Ovary (tissue), 9 donors: ENCODE measurements around the gene CORO1C. TPM values are rescaled to one million over a fixed set of nuclear protein-coding genes. Genes with fewer than 3 reads are reported as not detected.

Source experiments
- DNase-seq, 5 donors: peaks; one replicate each; pipeline ENCODE4 v3.0.0-alpha.2; 2019 to 2020
- H3K27ac ChIP-seq, 2 donors: fragments of 200-600 bp; one replicate each; pipeline versions ENCODE4 v1.5.1 to v1.8.0; 2019 to 2022
- H3K27me3 ChIP-seq: fragments of 200-600 bp; one replicate; pipeline ENCODE4 v1.8.0; 2022
- H3K36me3 ChIP-seq: fragments of 200-600 bp; sonication (generic); one replicate; pipeline ENCODE4 v1.5.1; 2019
- H3K4me1 ChIP-seq: one replicate; pipeline ENCODE4 v1.8.1; 2013; ENCODE audit warnings: mild to moderate bottlenecking, moderate library complexity; ENCODE audit not compliant: insufficient read depth
- H3K4me3 ChIP-seq: fragments of 200-600 bp; sonication (generic); one replicate; pipeline ENCODE4 v1.5.1; 2017
- H3K9me3 ChIP-seq, 2 donors: fragments of 200-600 bp in 1 of 2; sonication (generic) in 1 of 2; one replicate each; pipeline versions ENCODE4 v1.5.1 to v1.8.1; 2013 to 2019; ENCODE audit warnings: mild to moderate bottlenecking in 1 of 2, moderate library complexity in 1 of 2
- EP300 ChIP-seq: sonication (generic); formaldehyde crosslinking; IDR thresholded peaks from one replicate; pipeline ENCODE4 v1.6.1; 2017; ENCODE audit warnings: antibody characterized with exemption
- POLR2A ChIP-seq: fragments of 450-650 bp; IDR thresholded peaks from one replicate; pipeline ENCODE4 v1.6.1; 2017; ENCODE audit warnings: antibody characterized with exemption, mild to moderate bottlenecking, moderate library complexity
- WGBS, 3 donors: extraction: QIAGEN DNeasy Blood & Tissue Kit in 1 of 3; methylation state at CpG; one replicate each; pipeline versions ENCODE4 v1.1.5 to v1.1.7; 2013 to 2017; 5-methylcytosine and 5-hydroxymethylcytosine counted together
- intact Hi-C, 4 donors: fragments of 100-400 bp; cut with DNase I; formaldehyde crosslinking; loops; one replicate each; pipeline versions ENCODE4 v1.11.0 to v1.15.1; 2022 to 2023
- polyA plus RNA-seq, 2 donors: library from polyadenylated mRNA; stranded (reverse); fragments of 200-250 nt in 1 of 2; fragments of 350-450 nt in 1 of 2; fragmentation: Illumina TruSeq in 1 of 2; extraction: RNeasy Lipid Tissue Mini Kit (QIAGEN cat#74804) in 1 of 2; gene quantifications; one replicate each; pipeline ENCODE4 v1.2.3, GENCODE V29; 2013 to 2014
- total RNA-seq, 7 donors: library from RNA; depleted of rRNA in 2 of 7; stranded (reverse); fragments of >200 nt in 2 of 7; fragmentation: NEBNext Ultra II Directional in 3 of 7; extraction: Animal tissue kit (Norgen Biotek cat#: 25700) in 3 of 7; gene quantifications; one replicate each; pipeline versions ENCODE4 v1.1.0 to v1.2.4, GENCODE V29; 2016 to 2023
- TF ChIP-seq, protein P1 (sequence below), 3 donors: fragments of 450-650 bp in 2 of 3; fragments of 200-600 bp in 1 of 3; IDR thresholded peaks; one replicate each; pipeline versions ENCODE4 v1.5.1 to v1.8.0; 2016 to 2022; ENCODE audit warnings: antibody characterized with exemption in 3 of 3, mild to moderate bottlenecking in 1 of 3
- donor health status: DM: no; HTN: no; CAD: no; lungs with moderate emphysema.
- donor health status: DM: no; HTN: no; CAD: no.
- donor health status: Bipolar disorder and iron deficiency.
- donor health status: DM: yes; HTN: yes; CAD: no.
- donor health status: DM: no; HTN: no; CAD: no.
- donor health status: DM: yes; HTN: yes; CAD: no.

The CORO1C gene
- total and polyA plus RNA-seq, 9 donors: 35.1 to 143 (median 113) TPM

DNA sequence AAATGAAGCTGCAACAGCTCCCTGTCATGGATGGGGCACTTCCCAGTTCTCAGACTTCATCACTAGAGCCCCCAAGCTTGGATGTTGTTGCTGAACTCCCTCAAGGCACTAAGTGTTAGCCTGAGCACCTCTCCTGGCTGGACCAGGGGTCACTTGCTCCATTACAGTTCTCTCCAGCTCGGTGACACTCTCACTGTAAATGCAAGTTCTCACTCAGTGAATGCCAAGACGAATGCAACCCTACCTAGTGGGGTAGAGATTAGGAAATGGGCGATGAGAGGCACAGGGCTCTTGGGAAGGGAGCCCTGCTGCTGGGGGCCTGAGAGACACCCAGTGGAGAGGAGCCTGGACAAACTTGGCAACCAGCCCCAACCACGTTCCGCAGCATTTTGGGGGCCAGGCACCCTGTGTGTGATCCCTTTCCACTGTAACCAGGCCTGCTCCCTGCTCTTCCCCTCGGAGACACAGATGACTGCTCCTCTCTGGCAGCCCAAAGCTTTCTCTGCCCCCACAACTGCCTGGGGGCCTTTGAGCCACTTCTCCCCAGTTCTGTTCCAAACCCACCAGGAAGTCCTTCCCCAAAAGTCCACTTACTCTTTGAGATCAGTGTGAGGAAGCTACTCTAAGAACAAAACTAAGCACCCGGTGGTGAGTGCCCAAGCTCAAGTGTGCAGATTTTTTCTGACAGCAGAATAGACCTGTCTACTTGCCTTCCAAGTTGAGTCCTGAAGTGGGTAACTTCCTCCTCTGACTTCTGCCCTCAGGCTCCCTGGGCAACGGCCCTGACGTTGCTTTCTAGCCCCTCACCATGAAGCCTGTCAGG is 89.7 kb downstream of the CORO1C start:
- intact Hi-C loops: no loop called here
- Histone ChIP-seq H3K4me1 (peaks cover 19% of the 10 kb centered on the region), H3K27me3 (no peaks in the 10 kb centered on the region), H3K9me3 (no peaks in the 10 kb centered on the region), H3K36me3 (no peaks in the 10 kb centered on the region), H3K27ac (no peak overlapping the region), H3K4me3 (no peak overlapping the region)
- WGBS, 3 donors: 66 to 81% (median 69%) methylated on average over 9 of the region's 9 CpGs
- peak in 1 of 5 donors; percentile 36 for DNase-seq
- TF ChIP-seq POLR2A: no peak
- TF ChIP-seq, protein P1, sequence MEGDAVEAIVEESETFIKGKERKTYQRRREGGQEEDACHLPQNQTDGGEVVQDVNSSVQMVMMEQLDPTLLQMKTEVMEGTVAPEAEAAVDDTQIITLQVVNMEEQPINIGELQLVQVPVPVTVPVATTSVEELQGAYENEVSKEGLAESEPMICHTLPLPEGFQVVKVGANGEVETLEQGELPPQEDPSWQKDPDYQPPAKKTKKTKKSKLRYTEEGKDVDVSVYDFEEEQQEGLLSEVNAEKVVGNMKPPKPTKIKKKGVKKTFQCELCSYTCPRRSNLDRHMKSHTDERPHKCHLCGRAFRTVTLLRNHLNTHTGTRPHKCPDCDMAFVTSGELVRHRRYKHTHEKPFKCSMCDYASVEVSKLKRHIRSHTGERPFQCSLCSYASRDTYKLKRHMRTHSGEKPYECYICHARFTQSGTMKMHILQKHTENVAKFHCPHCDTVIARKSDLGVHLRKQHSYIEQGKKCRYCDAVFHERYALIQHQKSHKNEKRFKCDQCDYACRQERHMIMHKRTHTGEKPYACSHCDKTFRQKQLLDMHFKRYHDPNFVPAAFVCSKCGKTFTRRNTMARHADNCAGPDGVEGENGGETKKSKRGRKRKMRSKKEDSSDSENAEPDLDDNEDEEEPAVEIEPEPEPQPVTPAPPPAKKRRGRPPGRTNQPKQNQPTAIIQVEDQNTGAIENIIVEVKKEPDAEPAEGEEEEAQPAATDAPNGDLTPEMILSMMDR (IDR thresholded peaks at IDR 0.05): no peak
- TF ChIP-seq EP300: no peak

DNA sequence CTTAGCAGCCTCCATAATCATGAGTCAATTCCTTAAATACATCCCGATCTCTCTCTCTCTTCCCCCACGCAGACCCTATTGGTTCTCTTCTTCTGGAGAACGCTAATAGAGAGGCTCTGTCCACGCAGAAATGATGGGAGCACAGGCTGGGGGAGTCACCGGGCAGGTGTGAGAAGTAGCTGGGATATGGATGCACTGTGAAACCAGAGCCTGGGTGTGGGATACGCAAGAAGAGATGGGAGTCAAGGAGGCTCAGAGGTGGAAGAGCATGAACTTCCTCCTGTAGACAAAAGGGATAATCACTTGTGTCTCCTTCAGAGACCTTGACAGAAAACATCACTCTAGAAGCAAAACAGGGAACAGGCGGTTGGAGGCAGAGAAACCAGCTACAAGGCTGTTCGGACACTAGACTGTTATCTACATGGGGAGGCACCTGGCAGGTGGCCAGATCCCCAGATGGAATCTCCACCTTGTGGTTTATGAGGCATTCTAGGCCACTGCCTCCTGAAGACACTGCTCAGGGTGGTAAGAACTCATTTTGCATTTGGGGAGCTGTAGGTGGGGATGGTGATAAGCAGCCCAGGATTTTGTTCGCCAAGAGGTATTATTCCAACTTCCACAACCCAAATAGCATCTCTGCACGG is 90.4 kb downstream of the CORO1C start:
- Histone ChIP-seq H3K27ac (no peak overlapping the region), H3K27me3 (no peaks in the 10 kb centered on the region), H3K9me3 (no peaks in the 10 kb centered on the region), H3K36me3 (no peaks in the 10 kb centered on the region), H3K4me1 (peaks cover 17% of the 10 kb centered on the region), H3K4me3 (no peak overlapping the region)
- WGBS, 3 donors: 27 to 41% (median 36%) methylated on average over 10 of the region's 10 CpGs
- TF ChIP-seq POLR2A (no peak), EP300 (no peak)
- TF ChIP-seq, protein P1 (IDR thresholded peaks at IDR 0.05): no peak
- intact Hi-C loops: no loop called here
- peak in 3 of 5 donors; percentile 41 to 59 (median 51) for DNase-seq

DNA sequence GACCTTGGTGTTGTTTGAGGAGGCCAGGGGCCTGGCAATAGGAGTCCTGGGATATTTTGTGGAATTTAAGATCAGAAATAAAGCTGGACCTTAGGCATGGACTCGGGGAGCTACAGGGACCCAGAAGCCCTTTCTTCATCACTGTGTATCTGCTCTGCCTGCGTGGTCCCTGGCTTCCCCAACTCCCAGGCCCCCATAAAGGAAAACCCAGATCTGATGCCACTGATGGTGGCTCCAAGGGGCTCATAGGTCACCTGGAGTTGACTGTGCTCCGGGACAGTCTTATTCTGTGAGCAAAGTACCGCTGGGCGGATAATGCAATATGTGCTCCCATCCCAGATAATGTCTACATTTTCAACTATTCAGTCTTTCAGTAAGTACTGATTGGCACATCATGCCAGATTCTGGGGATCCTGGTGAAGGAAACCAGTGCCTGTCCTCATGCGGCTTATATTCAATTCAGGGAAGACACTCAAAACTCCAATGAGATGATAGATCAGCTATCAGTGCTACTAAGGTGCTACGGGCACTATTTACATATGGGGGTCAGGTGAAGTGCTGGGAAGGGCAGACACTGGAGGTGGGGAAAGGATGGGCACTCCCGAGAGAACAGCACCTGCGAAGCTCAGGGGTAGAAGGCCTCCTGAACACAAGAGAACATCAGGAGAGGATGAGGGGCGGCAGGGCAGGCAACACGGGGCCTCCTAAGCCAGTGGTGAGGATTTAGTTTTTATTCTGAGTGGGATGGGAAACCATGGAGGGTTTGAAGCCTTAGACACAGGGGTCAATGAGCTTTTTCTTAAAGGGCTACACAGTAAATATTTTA is 92.1 kb downstream of the CORO1C start:
- H3K27me3 ChIP-seq: no peaks in the 10 kb centered on the region
- WGBS, 3 donors: 84 to 87% (median 87%) methylated on average over 11 of the region's 11 CpGs
- peaks cover 10% of the 10 kb centered on the region for H3K4me1 ChIP-seq
- no peak overlapping the region for H3K4me3 ChIP-seq
- peak in 1 of 5 donors; percentile 16 for DNase-seq
- intact Hi-C loops: no loop called here
- TF ChIP-seq EP300: no peak
- TF ChIP-seq, protein P1 (IDR thresholded peaks at IDR 0.05): no peak
- TF ChIP-seq POLR2A: no peak
- no peaks in the 10 kb centered on the region for H3K36me3 ChIP-seq
- H3K9me3 ChIP-seq: no peaks in the 10 kb centered on the region
- no peak overlapping the region for H3K27ac ChIP-seq

DNA sequence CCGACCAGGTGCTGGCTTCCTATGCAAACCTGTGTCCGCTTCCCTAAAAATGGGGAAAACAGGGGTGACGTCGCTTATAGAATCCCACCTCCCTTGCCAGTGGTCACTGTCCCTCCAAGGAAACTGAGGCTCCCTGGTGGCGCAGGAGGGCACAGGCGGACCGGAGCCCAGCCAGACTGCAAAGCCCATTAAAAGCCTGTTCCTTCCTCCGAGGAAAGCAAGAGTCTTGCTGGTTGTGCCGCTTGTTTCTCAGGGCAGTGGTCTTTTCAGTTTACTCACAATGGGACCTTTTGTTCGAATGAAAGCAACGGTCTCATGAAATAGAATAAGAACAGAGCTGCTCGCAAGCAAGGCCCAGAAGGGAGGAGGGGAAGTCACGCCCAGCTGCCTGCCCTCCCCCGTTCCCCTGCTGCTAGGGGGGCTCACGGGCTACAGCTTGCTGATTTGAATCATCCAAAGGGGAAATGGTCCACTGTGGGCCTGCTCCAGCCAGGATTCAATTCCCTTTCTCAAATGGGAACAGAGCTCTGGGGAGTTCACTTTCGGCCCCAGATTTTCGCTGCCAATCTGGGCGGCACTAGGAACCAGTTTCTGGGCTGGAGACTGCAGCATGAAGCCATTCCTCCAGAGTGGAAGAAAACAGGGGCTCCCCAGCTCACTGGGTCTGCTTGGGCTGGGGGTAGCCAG is 93.0 kb downstream of the CORO1C start:
- TF ChIP-seq, protein P1 (IDR thresholded peaks at IDR 0.05): no peak
- no peak for TF ChIP-seq POLR2A
- no peak for TF ChIP-seq EP300
- Histone ChIP-seq H3K9me3 (no peaks in the 10 kb centered on the region), H3K36me3 (no peaks in the 10 kb centered on the region), H3K27ac (no peak overlapping the region), H3K4me3 (no peak overlapping the region), H3K27me3 (no peaks in the 10 kb centered on the region), H3K4me1 (peaks cover 6% of the 10 kb centered on the region)
- WGBS, 3 donors: 27 to 31% (median 31%) methylated on average over 18 of the region's 18 CpGs
- DNase-seq: peak in 1 of 5 donors; percentile 30
- intact Hi-C loops: no loop called here
